K562 (cell line): Measurements from ENCODE around the gene CARM1. TPM values are rescaled to one million over a fixed set of nuclear protein-coding genes. Genes with fewer than 3 reads are reported as not detected.

Source experiments
- ELF2 ChIP-seq: fragments of 250-450 bp; sonication (Bioruptor Pico); IDR thresholded peaks from 2 replicates; pipeline ENCODE4 v1.5.0; 2021; ENCODE audit warnings: mild to moderate bottlenecking
- HDAC1 ChIP-seq, 2 experiments: fragments of 450-650 bp; IDR thresholded peaks; 2 replicates each; pipeline ENCODE4 v1.6.1; 2016 to 2017; ENCODE audit warnings: inconsistent platforms in 1 of 2, mild to moderate bottlenecking in 1 of 2, moderate library complexity in 1 of 2
- MAFG ChIP-seq: fragments of 450-650 bp; conservative IDR thresholded peaks from 2 replicates; pipeline ENCODE4 v1.6.1; 2016; ENCODE audit warnings: missing genetic modification characterization, missing compliant biosample characterization
- NR2F6 ChIP-seq: fragments of 450-650 bp; formaldehyde crosslinking; IDR thresholded peaks from 2 replicates; pipeline ENCODE4 v1.4.0; 2020; ENCODE audit warnings: mild to moderate bottlenecking
- RCOR1 ChIP-seq, 2 experiments: IDR thresholded peaks; 2 replicates each; pipeline ENCODE4 v1.6.1; 2012; ENCODE audit warnings: low read depth in 2 of 2, low read length in 2 of 2, borderline replicate concordance in 1 of 2, improper control_type of control experiment in 1 of 2
- ZEB2 ChIP-seq: fragments of 450-650 bp; IDR thresholded peaks from 2 replicates; pipeline ENCODE4 v1.6.1; 2016
- ZNF146 ChIP-seq: IDR thresholded peaks from one replicate; pipeline ENCODE4 v1.6.1; 2018; ENCODE audit warnings: missing compliant biosample characterization; ENCODE audit not compliant: unreplicated experiment
- ZNF175 ChIP-seq: fragments of 200-800 bp; sonication (Bioruptor generic); IDR thresholded peaks from 2 replicates; pipeline ENCODE4 v1.6.1; 2016; ENCODE audit warnings: low read depth, mild to moderate bottlenecking, missing genetic modification characterization, missing compliant biosample characterization
- ZNF436 ChIP-seq: fragments of 250-450, 450-650 bp; sonication (Bioruptor Pico); formaldehyde crosslinking; IDR thresholded peaks from 2 replicates; pipeline ENCODE4 v1.7.0; 2020; ENCODE audit warnings: mild to moderate bottlenecking
- polyA plus RNA-seq, 8 experiments: library from polyadenylated mRNA; depleted of rRNA in 4 of 8; stranded (reverse) in 5 of 8; unstranded in 3 of 8; fragments of >200 nt; fragmentation: Nextera tagmentation in 2 of 8; fragmentation: Illumina TruSeq in 1 of 8; extraction: Ambion mirVana in 2 of 8; extraction: Trizol in 1 of 8; gene quantifications; 2 replicates each; pipeline versions ENCODE4 v1.2.1 to v1.2.3, GENCODE V29; 2011 to 2014; ENCODE audit warnings: inconsistent platforms in 1 of 8, missing spikeins in 1 of 8
- total RNA-seq, 7 experiments: library from RNA; depleted of rRNA in 6 of 7; stranded (reverse); fragments of >200 nt in 6 of 7; fragmentation: Illumina TruSeq in 2 of 7; extraction: Trizol in 2 of 7; gene quantifications; 2 replicates each; pipeline versions ENCODE4 v1.2.1 to v1.2.3, GENCODE V29; 2011 to 2021; ENCODE audit warnings: low replicate concordance in 1 of 7
- TF ChIP-seq, protein P1 (sequence below): fragments of 450-650 bp; formaldehyde crosslinking; IDR thresholded peaks from 2 replicates; pipeline ENCODE4 v1.4.0; 2020; ENCODE audit warnings: mild to moderate bottlenecking, moderate library complexity
- TF ChIP-seq, protein P2 (sequence below), 2 experiments: fragments of 450-650 bp in 1 of 2; sonication (generic) in 1 of 2; formaldehyde crosslinking in 1 of 2; IDR thresholded peaks; 2 replicates each; pipeline versions ENCODE4 v1.7.1 to v1.9.0; 2016 to 2022; ENCODE audit warnings: inconsistent platforms in 1 of 2, mild to moderate bottlenecking in 1 of 2, missing genetic modification reagents in 1 of 2
- TF ChIP-seq, protein P3 (sequence below): sonication (generic); formaldehyde crosslinking; IDR thresholded peaks from 2 replicates; pipeline ENCODE4 v1.5.0; 2020; ENCODE audit warnings: missing genetic modification reagents
- TF ChIP-seq, protein P4 (sequence below): fragments of 450-650 bp; formaldehyde crosslinking; IDR thresholded peaks from 2 replicates; pipeline ENCODE4 v1.4.0; 2022; ENCODE audit warnings: missing genetic modification characterization

Gene CARM1
- total and polyA plus RNA-seq, 9 of the 15 experiments (the other 6 are each of a cell fraction or from before 2014, with no cell fraction given) = 0.36 to 86.0 (median 29.7) TPM

DNA sequence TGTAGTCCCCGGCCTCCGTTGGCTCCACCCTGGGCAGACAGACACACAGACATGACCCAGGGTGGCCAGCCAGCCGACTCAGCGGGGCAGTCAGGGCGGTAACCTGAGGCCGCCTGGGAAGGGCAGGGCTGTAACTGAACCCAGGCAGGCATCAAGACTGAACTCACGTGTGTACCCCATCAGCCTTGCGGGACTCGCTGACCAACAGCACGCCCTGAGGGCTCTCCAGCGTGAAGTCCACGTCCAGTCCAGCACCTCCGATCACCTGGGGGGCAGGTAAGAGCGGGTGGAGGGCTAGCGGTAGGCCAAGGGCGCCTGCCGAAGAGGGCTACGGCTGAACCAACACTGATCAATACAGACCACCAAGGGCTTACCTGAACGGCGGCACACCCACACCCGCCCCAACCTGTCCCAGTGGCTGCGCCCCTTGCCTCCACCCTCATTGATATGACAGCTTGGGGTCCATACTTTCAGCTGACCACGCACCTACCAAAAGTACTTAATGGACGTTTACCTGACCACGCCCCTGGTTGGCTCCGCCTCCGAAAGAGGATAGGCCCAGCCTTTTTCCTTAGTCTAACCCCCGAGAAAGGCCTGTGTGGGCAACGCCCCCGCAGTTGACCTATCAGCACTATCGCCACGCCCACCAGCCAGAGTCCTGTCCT is 36.1 kb upstream of the CARM1 start (continued):
- TF ChIP-seq, protein P1, sequence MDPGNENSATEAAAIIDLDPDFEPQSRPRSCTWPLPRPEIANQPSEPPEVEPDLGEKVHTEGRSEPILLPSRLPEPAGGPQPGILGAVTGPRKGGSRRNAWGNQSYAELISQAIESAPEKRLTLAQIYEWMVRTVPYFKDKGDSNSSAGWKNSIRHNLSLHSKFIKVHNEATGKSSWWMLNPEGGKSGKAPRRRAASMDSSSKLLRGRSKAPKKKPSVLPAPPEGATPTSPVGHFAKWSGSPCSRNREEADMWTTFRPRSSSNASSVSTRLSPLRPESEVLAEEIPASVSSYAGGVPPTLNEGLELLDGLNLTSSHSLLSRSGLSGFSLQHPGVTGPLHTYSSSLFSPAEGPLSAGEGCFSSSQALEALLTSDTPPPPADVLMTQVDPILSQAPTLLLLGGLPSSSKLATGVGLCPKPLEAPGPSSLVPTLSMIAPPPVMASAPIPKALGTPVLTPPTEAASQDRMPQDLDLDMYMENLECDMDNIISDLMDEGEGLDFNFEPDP = 0 out of 2 replicates have a peak, but pooled peaks have one; percentile 35
- TF ChIP-seq, protein P2, sequence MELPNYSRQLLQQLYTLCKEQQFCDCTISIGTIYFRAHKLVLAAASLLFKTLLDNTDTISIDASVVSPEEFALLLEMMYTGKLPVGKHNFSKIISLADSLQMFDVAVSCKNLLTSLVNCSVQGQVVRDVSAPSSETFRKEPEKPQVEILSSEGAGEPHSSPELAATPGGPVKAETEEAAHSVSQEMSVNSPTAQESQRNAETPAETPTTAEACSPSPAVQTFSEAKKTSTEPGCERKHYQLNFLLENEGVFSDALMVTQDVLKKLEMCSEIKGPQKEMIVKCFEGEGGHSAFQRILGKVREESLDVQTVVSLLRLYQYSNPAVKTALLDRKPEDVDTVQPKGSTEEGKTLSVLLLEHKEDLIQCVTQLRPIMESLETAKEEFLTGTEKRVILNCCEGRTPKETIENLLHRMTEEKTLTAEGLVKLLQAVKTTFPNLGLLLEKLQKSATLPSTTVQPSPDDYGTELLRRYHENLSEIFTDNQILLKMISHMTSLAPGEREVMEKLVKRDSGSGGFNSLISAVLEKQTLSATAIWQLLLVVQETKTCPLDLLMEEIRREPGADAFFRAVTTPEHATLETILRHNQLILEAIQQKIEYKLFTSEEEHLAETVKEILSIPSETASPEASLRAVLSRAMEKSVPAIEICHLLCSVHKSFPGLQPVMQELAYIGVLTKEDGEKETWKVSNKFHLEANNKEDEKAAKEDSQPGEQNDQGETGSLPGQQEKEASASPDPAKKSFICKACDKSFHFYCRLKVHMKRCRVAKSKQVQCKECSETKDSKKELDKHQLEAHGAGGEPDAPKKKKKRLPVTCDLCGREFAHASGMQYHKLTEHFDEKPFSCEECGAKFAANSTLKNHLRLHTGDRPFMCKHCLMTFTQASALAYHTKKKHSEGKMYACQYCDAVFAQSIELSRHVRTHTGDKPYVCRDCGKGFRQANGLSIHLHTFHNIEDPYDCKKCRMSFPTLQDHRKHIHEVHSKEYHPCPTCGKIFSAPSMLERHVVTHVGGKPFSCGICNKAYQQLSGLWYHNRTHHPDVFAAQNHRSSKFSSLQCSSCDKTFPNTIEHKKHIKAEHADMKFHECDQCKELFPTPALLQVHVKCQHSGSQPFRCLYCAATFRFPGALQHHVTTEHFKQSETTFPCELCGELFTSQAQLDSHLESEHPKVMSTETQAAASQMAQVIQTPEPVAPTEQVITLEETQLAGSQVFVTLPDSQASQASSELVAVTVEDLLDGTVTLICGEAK (IDR thresholded peaks at IDR 0.05) = no peak
- TF ChIP-seq, protein P2 (CRISPR knock-in tag; IDR thresholded peaks at IDR 0.05) = no peak
- no peak for TF ChIP-seq RCOR1 (IDR thresholded peaks at IDR 0.05; ENCODE audit: borderline replicate concordance in 1 of 2, low read depth in 2 of 2, low read length in 2 of 2)
- no peak for TF ChIP-seq ZNF146 (CRISPR knock-in tag)
- TF ChIP-seq, protein P3, sequence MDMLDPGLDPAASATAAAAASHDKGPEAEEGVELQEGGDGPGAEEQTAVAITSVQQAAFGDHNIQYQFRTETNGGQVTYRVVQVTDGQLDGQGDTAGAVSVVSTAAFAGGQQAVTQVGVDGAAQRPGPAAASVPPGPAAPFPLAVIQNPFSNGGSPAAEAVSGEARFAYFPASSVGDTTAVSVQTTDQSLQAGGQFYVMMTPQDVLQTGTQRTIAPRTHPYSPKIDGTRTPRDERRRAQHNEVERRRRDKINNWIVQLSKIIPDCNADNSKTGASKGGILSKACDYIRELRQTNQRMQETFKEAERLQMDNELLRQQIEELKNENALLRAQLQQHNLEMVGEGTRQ (CRISPR knock-in tag) = no peak
- TF ChIP-seq, protein P4, sequence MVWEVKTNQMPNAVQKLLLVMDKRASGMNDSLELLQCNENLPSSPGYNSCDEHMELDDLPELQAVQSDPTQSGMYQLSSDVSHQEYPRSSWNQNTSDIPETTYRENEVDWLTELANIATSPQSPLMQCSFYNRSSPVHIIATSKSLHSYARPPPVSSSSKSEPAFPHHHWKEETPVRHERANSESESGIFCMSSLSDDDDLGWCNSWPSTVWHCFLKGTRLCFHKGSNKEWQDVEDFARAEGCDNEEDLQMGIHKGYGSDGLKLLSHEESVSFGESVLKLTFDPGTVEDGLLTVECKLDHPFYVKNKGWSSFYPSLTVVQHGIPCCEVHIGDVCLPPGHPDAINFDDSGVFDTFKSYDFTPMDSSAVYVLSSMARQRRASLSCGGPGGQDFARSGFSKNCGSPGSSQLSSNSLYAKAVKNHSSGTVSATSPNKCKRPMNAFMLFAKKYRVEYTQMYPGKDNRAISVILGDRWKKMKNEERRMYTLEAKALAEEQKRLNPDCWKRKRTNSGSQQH (CRISPR knock-in tag) = peak; percentile 74; the same call in 1 of the 2 replicates
- 0 out of 2 replicates have a peak, but pooled peaks have one; percentile 19 for TF ChIP-seq ZNF436 (CRISPR knock-in tag)
- TF ChIP-seq ZEB2 = no peak
- peak; percentile 29; the same call in 1 of the 2 replicates for TF ChIP-seq MAFG (tag)
- TF ChIP-seq ZNF175 = no peak
- TF ChIP-seq NR2F6 (CRISPR knock-in tag) = no peak
- peak in 1 of 2 experiments; percentile 61; a peak in 2 of 4 replicates for TF ChIP-seq HDAC1 (IDR thresholded peaks at IDR 0.05)
- TF ChIP-seq ELF2 (CRISPR knock-in tag) = peak; percentile 27; the same call in 1 of the 2 replicates
